Measurements from ENCODE around the gene SEZ6.

Gene SEZ6

GRCh38 chr17:29002811-29003210, 3.0 kb downstream of the SEZ6 start:
- no peak for TF ChIP-seq GATA3 (IDR thresholded peaks at IDR 0.05; ENCODE audit: low read depth, low read length)
- TF ChIP-seq GATA2 (IDR thresholded peaks at IDR 0.05; ENCODE audit: low read depth, low read length): no peak

- TF ChIP-seq GATA3 (IDR thresholded peaks at IDR 0.05; ENCODE audit: low read depth, low read length) (no peak), GATA2 (IDR thresholded peaks at IDR 0.05; ENCODE audit: low read depth, low read length) (no peak)
Measured at GRCh38 chr17:29000973-29001372, 4.9 kb downstream of the SEZ6 start.

GRCh38 chr17:28999206-28999605, 6.6 kb downstream of the SEZ6 start:
- no peak for TF ChIP-seq GATA3 (IDR thresholded peaks at IDR 0.05; ENCODE audit: low read depth, low read length)
- TF ChIP-seq GATA2 (IDR thresholded peaks at IDR 0.05; ENCODE audit: low read depth, low read length): no peak

- TF ChIP-seq GATA3 (IDR thresholded peaks at IDR 0.05; ENCODE audit: low read depth, low read length) (no peak), GATA2 (IDR thresholded peaks at IDR 0.05; ENCODE audit: low read depth, low read length) (no peak)
Measured at GRCh38 chr17:28997806-28998205, 8.0 kb downstream of the SEZ6 start.

GRCh38 chr17:28996554-28997096, 9.2 kb downstream of the SEZ6 start:
- TF ChIP-seq GATA2 (IDR thresholded peaks at IDR 0.05; ENCODE audit: low read depth, low read length): no peak
- no peak for TF ChIP-seq GATA3 (IDR thresholded peaks at IDR 0.05; ENCODE audit: low read depth, low read length)

- TF ChIP-seq GATA3 (IDR thresholded peaks at IDR 0.05; ENCODE audit: low read depth, low read length) (no peak), GATA2 (IDR thresholded peaks at IDR 0.05; ENCODE audit: low read depth, low read length) (no peak)
Measured at GRCh38 chr17:28993645-28994426, 12.0 kb downstream of the SEZ6 start.

- TF ChIP-seq GATA2 (IDR thresholded peaks at IDR 0.05; ENCODE audit: low read depth, low read length): no peak
- no peak for TF ChIP-seq GATA3 (IDR thresholded peaks at IDR 0.05; ENCODE audit: low read depth, low read length)
Measured at GRCh38 chr17:28992625-28993600, 12.9 kb downstream of the SEZ6 start.

- TF ChIP-seq GATA2 (IDR thresholded peaks at IDR 0.05; ENCODE audit: low read depth, low read length): no peak
- no peak for TF ChIP-seq GATA3 (IDR thresholded peaks at IDR 0.05; ENCODE audit: low read depth, low read length)
Measured at GRCh38 chr17:28992185-28992584, 13.6 kb downstream of the SEZ6 start.

- TF ChIP-seq GATA2 (IDR thresholded peaks at IDR 0.05; ENCODE audit: low read depth, low read length) (no peak), GATA3 (IDR thresholded peaks at IDR 0.05; ENCODE audit: low read depth, low read length) (no peak)
Measured at GRCh38 chr17:28991779-28992178, 14.1 kb downstream of the SEZ6 start.

- TF ChIP-seq GATA2 (IDR thresholded peaks at IDR 0.05; ENCODE audit: low read depth, low read length) (no peak), GATA3 (IDR thresholded peaks at IDR 0.05; ENCODE audit: low read depth, low read length) (no peak)
Measured at GRCh38 chr17:28989028-28989427, 16.8 kb downstream of the SEZ6 start.

GRCh38 chr17:28988475-28988874, 17.4 kb downstream of the SEZ6 start:
- TF ChIP-seq GATA2 (IDR thresholded peaks at IDR 0.05; ENCODE audit: low read depth, low read length) (no peak), GATA3 (IDR thresholded peaks at IDR 0.05; ENCODE audit: low read depth, low read length) (no peak)

- no peak for TF ChIP-seq GATA3 (IDR thresholded peaks at IDR 0.05; ENCODE audit: low read depth, low read length)
- TF ChIP-seq GATA2 (IDR thresholded peaks at IDR 0.05; ENCODE audit: low read depth, low read length): no peak
Measured at GRCh38 chr17:28986714-28987655, 18.8 kb downstream of the SEZ6 start.

All from SH-SY5Y (cell line).